Fibroblast of pulmonary artery (primary cell): Measurements from ENCODE around the gene CCR2.

Experiments
- DNase-seq: peaks from one replicate; pipeline ENCODE4 v3.0.0-alpha.2; 2010; ENCODE audit warnings: low read depth
- H3K4me3 ChIP-seq: replicated peaks from 2 replicates; pipeline ENCODE4 v1.5.1; 2011; ENCODE audit warnings: low read depth, mild to moderate bottlenecking, control low read depth, low read length, moderate library complexity
- TF ChIP-seq, protein P1 (sequence below): IDR thresholded peaks from 2 replicates; pipeline ENCODE4 v1.5.1; 2011; ENCODE audit warnings: mild to moderate bottlenecking, control low read depth, low read length, inconsistent platforms; ENCODE audit errors: missing control alignments

CCR2 gene

DNA sequence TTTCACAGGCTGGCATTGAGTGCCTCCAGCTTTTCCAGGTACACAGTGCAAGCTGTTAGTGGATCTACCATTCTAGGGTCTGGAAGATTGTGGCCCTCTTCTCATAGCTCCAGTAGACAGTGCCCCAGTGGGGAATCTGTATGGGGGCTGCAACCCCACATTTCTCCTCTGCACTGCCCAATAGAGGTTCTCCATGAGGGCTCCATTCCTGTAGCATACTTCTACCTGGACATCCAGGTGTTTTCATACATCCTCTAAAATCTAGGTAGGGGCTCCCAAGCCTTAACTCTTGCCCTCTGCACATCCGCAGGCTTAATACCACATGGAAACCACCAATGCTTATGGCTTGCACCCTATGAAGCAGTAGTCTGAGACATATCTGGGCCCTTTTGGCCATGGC, 15.1 kb upstream of the CCR2 start:
- no peak overlapping the region for H3K4me3 ChIP-seq
- no peak for DNase-seq
- TF ChIP-seq, protein P1, sequence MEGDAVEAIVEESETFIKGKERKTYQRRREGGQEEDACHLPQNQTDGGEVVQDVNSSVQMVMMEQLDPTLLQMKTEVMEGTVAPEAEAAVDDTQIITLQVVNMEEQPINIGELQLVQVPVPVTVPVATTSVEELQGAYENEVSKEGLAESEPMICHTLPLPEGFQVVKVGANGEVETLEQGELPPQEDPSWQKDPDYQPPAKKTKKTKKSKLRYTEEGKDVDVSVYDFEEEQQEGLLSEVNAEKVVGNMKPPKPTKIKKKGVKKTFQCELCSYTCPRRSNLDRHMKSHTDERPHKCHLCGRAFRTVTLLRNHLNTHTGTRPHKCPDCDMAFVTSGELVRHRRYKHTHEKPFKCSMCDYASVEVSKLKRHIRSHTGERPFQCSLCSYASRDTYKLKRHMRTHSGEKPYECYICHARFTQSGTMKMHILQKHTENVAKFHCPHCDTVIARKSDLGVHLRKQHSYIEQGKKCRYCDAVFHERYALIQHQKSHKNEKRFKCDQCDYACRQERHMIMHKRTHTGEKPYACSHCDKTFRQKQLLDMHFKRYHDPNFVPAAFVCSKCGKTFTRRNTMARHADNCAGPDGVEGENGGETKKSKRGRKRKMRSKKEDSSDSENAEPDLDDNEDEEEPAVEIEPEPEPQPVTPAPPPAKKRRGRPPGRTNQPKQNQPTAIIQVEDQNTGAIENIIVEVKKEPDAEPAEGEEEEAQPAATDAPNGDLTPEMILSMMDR = no peak

DNA sequence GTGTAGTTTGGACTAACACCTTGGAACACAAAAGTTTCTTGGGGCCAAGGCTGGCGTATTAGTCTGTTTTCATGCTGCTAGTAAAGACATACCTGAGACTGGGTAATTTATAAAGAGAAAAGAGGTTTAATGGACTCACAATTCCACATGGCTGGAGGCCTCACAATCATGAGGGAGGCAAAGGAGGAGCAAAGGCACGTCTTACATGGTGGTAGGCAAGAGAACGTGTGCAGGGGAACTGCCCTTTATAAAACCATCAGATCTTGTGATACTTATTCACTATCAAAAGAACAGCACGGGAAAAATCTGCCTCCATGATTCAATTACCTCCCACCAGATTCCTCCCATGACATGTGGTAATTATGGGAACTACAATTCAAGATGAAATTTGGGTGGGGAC, 9.4 kb upstream of the CCR2 start:
- TF ChIP-seq, protein P1 = no peak
- H3K4me3 ChIP-seq = no peak overlapping the region
- DNase-seq = no peak

DNA sequence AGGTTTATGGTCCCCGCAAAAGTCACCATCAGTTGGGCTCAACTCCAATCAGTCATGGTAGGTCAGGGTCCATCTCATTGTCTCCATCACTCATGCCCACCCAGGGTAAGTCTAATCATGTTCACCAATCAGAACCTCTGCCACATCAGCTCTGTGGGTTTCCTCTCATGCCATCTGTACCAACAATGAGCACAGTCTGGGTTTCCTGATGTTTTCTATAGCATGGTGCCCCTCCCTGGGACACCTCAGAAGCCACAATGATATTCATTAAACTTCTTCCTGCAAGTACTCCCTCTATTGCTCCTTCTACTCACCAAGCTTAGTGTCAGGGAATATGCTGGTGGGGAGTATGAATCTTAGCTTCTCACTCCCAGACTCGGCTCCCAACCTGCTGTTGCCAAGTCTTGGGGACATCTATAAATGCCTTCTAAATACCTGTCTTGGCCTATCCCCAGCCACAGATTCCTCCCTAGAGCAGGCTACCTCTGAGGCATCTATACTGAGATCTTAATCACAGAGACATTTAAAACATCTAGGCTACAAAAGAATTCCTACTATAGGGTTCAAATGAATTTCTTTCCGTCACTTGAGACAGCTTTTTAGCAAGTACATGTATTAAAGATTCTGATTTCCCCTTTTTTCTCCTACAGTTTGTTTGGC, 5.0 kb upstream of the CCR2 start:
- TF ChIP-seq, protein P1 = no peak
- H3K4me3 ChIP-seq = no peak overlapping the region
- no peak for DNase-seq

DNA sequence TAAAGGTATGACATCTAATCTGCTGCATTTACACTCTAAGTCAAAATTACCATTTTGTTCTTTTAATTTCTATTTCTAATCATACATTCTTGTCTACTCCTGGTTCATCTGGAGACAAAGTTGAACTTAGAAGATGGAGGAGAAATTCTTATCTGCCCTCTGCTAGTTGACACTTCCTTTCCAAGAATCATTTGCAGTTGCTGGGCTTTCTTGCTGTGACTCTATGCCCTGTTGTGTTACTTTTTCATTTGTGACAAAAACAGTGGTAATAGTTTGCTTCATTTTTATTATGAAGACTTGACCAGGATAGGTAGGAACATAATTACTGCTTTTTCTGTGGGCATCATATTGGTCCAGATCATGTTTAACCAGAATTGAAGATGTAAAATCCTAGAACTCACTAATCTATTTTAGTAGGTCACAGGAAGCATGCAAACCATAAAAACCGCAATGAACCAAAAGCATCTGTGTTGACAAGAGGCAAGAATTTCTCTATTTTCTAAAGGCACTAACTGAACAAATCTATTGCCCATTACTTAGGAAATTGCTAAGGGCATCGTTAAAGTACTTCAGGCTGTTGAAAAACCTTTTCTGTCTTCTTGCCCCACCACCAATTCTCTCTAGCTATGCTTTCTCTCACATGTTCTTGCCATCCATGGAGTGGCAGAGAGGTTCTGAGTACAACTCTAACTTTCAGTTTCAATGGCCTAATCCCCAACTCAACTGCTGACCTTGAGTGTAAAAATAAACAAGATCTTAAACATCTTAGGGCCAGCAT, 4.2 kb upstream of the CCR2 start:
- no peak for DNase-seq
- TF ChIP-seq, protein P1 = no peak

DNA sequence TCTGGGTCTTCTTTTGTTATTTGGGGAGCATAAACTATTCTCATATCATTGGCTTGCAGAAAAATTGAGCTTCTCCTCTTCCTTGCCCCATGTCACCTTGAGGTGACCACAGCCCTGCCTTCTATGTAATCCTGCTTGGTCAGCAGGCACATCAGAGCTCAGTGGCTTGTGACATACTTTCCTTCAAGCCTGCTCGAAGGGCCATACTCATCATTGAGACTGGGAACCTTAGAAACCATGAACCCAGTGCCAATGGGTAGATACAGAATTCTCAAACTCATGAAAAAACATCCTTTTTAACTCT, 3.7 kb upstream of the CCR2 start:
- TF ChIP-seq, protein P1 = no peak
- no peak for DNase-seq
- H3K4me3 ChIP-seq = no peak overlapping the region

More for the DNA sequence above, 4.2 kb upstream of the CCR2 start:
- H3K4me3 ChIP-seq = no peak overlapping the region

DNA sequence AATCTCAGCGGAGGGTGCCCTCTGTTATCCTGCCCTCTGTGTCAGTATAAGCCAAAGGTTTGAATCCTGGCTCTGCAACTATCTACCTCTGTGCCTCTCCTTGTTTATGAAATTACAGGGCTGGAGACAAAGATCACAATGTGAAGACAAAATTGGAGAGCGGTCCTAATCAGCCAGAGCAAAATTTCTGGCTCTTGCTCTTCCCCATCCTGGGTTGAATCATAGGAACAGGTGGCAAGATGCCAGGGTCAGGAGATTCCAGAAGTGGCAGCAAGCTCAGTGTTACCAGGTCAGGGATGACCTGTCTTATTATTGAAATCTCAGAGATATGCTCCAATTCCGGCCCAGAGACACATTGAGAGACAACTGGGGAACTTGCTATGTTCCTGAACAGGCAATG, 2.3 kb upstream of the CCR2 start:
- no peak for DNase-seq
- TF ChIP-seq, protein P1 = no peak
- no peak overlapping the region for H3K4me3 ChIP-seq

DNA sequence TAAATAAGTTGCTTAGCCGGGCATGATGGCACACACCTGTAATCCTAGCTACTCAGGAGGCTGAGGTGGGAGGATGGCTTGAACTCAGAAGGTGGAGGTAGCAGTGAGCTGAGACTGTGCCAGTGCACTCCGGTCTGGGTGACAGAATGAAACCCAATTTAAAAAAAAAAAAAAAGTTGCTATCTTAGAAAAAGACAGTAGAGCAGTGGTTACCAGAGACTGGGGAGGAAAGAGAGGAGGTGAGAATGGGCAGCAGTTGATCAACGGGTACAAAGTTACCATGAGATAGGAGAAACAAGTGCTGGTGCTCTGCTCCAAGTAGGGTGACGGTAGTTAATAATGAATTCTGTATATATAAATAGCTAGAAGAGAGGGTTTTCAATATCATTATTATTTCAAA, 821 bp upstream of the CCR2 start:
- TF ChIP-seq, protein P1 = no peak
- no peak overlapping the region for H3K4me3 ChIP-seq
- no peak for DNase-seq
